NCI-H2029 (cell line): ENCODE measurements around the gene FFAR4.

Source experiments
- DNase-seq: peaks from one replicate; lab custom pipeline; 2025; lab: John Stamatoyannopoulos, UW

The FFAR4 gene

DNA sequence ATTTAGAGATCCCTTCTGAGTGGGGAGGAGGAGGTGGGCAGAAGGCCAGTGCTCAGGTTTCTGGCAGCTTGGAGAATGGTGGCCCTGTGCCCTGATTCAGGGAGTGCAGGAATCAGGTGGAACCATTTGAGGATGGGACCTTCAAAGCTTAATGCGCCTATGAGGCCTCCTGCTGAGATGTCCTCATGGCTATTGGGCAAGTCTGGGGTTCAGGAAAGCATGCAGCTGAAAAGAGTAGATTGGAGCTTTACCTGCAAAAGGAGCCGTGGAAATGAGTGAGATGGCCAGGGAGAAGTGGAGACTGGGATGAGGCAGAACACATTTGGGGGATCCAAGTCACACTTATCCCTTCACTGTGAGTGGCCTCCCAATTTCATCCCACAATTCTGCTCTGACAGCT, 6.1 kb downstream of the FFAR4 start:
- DNase-seq, result no peak

DNA sequence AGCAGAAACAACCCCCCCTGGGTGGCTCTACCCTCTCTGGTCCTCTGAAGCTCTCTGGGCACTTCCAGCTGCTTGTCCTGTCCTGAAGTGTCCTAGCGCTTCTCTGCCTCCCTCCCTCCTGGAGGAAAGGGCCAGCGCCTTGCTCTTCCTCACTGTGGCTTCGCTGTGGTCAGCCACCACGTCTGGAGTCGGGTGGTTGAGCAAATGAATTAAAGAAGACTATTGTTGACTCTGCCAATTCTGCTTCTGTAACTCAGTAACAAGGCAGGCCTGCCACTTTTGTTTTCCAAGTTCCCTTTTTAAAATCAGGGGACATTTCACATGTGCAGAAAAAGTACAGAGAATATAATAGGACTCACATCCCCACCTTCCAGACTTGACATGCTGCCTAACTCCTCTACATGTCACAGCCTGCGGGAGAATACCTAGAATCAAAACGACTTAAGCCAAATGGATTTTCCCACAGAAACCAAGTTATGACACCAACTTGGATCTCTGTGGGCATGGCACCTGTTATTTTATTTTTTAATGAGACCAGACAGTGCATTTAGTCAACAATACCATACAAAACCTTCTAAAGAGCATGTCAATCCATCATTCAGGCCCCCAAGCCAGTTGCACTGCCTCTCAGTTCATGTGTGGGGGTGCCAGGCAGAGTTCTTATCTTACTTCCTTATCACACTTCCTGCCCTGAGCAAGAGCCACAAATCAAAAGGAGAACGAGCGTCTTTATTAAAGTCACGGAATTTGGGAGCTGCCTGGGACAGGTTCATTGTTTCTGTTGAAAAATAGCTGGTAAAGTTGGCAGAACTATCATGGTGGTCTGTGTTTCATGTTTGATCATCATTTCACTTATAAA, 6.8 kb downstream of the FFAR4 start:
- no peak for DNase-seq

DNA sequence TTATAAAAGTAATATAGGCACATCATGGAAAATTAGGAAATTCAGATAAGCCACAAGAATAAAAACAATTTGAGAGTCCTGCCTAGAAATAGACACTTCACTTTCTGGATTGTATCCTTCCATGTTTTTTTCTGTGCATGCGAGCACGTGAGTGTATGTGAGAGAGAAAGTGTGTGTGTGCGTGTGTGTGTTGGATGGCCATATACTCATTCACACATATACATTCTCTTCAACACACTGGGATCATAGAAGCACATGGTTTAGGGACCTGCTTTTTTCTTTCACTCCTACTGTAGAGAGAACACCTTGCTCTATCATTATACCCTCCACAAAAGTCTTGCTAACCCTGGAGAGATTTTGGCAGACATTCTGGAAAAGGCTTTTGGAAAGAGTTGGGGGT, 7.5 kb downstream of the FFAR4 start:
- DNase-seq, result no peak

DNA sequence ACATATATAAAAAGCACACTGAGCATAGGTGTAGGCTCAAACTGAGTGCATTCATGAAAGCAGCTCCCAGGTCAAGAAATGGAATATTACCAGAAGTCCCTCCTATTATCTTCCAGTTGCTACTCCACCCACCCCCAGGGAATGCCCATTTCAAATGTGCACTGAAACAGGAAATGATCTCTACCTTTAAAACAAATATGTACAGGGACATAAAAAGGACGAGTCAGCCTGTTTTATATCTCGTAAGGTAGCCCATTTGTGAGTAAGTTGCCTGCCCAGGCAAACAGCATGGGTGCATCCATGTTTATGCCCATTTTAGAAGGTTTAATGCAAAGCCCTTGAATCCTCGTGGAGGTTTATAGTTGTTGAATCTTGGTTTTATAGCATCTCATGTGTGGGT, 10.4 kb downstream of the FFAR4 start:
- peak; percentile 27 for DNase-seq

DNA sequence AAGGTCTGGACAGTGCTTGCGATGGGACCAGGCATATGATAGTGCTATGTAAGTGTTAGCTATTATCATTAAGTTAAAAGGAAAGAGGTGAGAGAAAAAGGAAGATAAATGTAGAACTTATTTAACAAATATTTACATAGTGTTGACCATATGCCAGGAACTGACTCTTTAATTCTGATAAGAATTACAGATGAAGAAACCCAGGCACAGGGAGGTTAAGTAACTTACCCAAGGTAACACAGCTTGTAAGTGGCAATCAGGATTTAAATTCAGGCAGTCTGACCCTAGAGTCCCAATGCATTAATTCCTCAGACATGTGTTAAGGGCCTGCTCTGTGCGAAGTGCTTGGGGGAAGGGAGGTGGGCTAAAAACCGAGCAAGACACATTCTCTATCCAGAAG, 11.1 kb downstream of the FFAR4 start:
- DNase-seq, result no peak

DNA sequence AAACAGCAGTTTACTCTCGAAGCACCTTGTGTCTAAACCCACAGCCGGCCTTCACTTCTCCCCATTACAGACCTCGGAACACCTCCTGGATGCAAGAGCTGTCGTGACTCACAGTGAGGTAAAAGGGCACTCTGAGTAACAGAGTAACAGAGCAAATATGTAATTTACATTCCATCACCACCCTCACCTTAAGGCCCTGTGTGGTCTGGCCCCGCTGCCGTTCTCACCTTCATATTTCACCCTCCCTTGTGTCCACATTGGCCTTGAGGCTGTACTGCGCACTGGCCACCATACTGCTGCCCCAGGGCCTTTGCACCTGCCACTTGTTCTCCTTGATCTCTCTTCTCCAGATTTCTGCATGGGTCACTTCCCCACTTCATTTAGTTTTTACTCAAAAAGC, 12.6 kb downstream of the FFAR4 start:
- DNase-seq, result no peak

DNA sequence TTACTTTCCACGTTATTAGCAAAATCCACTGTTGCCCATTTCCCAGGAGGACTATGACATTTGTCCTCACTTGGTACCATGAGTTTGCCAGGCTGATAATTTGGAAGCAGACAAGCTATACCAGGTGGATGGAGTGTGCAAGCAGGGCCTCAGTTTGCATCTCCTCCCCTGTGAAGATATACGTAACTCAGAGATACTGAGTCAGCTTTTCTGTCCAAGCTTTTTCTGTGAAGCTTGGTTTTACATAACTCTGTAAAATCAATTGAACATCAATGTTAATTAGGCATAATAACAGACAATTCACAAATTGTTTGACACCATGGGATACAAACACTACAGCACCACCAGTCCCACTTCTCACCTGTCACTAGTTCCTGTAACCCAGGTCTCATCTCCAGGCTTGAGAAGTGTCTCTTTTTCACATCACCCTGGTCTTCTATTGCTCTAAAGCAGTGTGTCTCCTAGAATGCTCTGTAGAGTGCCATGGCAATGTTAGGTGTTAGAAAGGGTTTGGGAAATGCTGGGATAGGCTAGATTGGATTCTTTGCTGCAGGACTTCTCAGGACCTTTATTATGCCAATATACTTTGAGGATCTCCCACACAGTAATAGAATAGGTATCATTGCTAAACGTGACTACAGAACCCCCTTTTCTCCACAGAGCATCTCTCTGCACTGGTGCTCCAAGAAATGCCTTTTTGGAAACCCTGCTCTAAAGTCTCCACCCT, 13.7 kb downstream of the FFAR4 start:
- no peak for DNase-seq

DNA sequence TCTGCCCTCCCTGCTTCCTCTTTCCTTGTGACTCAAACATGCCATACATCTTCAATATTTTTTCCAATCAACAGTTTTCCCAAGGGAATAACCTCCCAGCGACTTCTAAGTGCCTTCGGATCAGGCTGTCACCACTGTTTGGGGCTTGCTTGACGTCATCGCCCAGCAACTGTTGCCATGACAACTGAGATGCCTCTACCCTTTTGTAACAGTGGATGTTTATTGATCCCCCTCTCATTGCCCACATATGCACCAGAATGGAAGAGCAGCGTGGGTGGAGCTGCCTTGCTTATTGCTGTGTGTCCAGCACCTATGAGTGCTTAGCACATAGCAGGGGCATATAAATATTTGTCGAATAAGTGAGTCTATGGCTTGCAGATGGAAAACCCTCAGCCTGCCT, 14.4 kb downstream of the FFAR4 start:
- DNase-seq, result no peak

DNA sequence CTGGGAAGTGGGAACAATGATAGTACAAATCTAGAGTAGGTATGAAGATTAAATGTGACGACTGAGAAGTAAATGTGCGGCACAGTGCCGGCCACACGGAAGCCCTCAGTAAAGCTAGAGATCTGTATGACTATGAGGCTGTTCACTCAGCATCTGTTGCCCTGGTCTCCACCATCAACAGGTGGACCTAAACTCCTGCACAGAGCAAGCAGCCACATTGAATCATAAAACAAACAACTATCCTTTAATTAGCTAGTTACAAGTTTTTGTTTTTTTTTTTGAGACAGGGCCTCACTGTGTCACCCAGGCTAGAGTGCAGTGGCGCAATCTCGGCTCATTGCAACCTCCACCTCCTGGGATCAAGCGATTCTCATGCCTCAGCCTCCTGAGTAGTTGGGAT, 18.0 kb downstream of the FFAR4 start:
- no peak for DNase-seq

DNA sequence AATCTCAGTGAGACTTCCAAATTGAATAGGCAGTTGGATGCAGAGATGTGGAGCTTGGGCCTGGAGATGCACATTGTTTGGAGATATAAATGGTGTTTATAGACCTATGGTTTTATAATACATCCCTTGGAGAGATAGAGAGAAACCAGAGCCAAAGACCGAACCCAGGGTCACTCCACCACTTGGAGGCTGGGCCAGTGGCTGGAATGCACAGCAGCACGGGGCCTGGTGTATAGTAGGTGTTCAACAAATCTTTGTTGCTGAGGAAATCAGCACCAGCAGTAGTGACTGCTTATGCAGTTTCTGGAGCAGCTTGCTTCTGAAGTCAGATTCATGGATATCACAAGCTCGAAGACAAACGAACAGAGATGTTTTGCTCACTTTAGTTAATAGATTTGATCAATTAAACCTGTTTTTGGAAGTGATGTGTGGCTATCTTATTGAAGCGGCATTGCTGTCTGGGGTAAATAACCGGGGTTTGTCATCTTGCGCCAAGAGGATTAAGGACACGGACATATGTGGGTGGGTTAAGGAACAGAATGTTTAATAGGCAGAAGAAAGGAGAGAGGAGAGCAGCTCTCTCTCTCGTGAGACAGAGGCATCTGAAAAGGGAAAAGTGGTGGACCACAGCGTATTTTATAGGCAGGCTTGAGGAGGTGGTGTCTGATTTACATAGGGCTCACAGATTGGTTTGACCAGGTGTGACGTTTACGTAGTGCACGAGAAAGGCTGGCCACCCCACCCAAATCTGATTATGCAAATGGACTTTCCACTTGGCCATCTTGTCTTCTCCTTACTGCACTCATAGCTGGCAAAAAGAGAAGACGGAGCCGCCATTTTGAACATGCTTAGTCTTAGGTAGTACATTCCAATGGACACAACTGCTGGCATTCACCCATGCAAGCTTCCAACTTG, 23.4 kb downstream of the FFAR4 start:
- no peak for DNase-seq

DNA sequence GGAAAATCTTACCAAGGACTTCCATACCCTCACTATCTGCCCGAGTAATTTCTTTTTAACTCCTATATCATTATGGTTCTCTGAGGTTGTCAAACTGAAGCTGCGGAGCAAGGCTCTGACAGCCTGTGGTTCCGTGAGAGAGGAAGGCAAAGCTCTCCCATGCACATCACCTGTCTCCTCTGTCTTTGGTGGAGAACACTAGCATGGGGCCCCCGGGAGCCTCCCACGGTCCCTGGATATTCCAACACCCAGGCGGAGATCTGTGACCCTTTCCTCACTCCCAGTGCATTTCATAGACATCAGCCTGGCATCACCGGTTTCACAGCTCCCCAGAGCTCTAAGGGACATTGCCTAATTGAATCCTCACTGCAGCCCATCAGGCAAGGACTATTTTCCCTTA, 24.2 kb downstream of the FFAR4 start:
- DNase-seq, result no peak

DNA sequence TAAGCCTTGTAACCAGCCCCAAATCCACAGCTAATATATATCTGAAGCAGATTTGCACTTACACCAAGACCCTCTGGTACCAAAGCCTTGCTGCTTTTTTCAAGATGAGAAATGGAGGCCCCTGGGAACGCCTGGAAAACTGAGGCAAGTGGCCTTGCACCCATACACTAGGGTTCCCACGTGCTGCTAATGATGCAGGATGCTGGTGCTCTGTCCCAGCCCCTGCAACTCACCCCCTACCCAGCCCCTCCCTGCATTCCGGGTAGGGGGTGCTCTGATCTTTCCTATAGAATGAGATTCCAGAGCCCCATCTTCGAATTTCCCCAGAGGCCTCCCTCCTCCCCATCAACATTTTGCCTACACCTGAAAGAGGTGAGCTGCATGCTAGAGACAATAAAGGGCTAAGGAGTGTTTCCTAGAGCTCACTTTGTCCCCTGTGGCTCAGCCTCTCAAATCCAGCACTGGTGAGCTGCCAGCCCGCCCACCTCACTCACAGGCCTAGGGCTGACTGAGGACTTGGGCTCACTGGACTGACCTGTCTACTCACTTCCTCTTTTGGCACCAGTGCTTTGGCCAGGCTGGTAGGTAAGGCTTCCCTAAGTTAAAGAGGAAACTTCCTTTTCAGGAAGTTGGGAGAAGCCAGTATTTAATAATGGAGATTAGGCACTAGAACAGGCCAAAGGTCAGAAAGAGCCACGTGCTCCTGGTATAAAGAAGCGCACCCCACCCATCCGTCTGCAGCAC, 24.8 kb downstream of the FFAR4 start:
- DNase-seq, result no peak

DNA sequence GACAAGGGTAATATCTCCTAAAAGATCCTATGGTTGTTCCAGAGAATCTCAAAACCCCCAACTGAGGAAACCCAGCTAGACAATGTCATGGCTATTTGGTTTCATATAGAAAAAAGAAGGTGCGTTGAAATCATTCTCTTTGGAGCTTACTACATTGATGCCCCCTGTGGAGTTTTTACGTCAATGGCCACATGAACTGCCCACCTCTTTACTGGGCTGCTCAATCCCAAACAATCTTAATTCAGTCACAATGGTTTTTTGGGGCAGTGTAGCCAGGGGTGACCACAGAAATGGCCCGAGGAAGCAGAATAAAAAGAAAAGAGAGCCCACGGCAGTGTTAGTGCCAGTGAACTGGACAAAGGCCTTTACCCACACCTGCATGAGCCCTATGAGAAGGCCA, 26.8 kb downstream of the FFAR4 start:
- DNase-seq, result no peak

DNA sequence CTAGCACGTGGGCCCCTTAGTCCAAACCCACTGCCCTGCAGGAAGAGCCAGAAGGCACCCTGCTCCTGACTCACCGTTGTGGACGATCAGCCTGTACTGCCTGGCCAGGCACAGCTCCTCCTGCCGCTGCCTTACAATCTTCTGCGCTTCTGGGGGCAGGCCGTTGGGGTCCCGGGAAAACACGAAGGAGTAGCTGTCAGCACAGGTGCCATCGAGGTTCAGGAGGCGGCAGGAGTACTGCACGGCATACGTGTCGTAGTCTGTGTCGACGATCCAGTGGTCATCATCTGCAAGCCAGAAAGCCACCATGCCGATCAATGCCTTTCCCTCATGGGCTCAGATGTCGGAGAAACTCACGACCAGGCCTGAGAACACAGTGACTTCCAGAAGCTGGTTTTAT, 27.3 kb downstream of the FFAR4 start:
- no peak for DNase-seq

DNA sequence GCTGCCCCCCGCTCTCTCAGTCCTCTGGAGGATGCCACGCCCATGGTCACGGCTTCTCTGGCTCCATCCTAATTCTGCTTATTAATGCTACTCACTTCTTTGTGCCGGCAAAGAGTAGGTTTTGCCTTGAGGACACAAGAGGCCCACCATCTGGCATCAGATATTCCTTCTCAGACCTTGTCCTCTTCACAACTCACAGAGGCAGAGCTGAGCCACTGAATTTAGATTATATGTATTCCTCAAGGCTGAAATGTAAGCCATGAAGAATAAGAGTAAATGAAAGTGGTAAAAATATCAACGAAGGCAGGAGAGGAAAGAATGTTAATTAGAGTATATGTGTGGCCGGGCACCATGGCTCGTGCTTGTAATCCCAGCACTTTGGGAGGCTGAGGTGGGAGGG, 28.1 kb downstream of the FFAR4 start:
- no peak for DNase-seq

DNA sequence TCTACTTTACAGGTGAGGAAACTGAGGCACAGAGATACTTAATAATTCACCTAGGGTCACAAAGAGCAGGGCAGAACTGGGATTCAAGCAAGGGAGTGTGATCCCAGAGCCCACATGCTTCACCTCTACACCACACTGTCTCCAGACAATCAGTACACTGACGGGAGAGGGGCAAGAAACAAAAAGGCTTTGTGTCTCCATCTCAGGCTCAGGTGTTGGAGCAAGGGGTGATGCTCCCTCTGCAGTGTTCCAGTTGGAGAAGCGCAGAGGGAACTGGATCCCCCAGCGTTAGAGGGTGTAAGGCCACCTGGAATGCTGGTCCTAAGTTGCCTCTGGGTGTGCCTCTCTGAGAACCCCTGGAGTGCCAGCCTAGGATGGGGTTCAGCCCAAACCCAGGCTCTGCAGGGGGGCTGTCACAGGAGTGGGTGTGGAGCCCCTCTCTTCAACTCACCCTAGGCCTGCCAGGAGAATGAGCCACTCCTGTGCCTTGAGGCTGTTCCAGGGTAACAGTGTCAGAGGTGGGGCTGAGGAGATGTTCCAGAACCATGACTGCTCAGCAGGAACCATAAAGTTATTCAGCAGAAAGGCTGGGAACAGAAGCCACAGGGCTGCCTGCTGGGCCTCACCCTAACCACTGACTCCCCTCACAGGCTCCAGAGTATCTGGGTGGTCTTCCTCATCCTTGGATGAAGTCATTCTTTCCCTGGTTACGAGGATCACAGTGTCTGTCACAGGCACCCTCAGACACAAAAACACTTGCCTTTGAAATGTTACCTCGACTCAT, 29.1 kb downstream of the FFAR4 start:
- DNase-seq, result no peak

DNA sequence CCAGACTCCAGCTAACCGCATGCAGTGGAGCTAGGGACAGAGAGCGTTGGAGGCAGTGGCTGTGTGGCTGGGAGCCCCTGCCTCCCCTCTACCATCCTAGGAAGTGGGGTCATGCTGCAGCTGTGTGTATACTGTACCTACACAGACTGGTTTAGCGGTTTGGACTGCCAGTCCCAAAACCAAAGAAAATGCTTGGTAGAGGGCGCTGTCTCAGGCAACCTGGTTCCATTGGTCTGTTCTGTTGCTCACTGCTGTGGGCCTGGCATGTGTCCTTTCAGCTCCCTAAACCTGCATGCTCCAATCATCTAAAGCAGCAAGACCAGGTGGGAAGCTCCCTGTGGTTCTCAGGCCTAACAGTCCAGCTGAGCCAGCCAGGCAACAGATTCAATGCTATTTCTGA, 30.1 kb downstream of the FFAR4 start:
- no peak for DNase-seq

DNA sequence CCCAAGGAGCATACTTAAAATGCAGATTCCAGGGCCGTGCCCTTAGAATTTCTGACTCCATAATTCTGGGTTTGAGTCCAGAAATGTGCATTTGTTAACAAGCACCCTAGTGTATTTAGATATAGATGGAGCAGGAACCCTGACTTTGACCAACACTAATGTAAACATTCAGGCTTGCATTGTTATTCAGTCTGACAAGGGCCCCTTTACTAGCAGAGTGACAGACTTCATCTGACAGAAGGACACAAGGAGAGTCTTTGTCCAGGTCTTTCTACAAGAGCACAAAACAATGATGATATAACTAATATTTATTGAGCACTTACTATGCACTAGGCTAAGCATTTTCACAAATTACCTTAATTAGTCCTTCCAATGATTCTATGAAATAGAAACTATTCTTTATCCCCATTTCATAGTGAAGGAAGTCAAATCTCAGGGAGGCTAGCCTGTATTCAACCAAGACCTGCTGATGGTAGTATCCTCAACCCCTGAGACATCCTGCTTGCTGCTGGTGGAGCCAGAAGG, 30.7 kb downstream of the FFAR4 start:
- no peak for DNase-seq

DNA sequence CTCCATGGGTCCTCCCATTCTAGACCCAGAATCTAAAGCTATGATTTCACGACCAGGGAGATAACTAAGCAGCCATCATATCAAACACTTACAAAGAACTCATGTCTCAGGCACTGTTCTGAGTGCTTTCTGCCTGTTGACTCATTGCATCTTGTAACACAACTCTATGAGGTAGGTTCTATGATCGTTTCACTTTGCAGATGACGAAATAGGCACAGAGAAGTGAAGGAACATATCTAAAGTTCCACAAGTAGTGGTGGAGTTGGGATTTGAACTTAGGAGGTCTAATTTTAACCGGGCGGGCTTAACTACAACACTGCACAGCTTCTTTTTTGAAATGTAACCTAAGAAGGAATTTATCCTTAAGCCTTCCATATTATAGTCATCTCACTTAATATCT, 31.7 kb downstream of the FFAR4 start:
- DNase-seq, result no peak

DNA sequence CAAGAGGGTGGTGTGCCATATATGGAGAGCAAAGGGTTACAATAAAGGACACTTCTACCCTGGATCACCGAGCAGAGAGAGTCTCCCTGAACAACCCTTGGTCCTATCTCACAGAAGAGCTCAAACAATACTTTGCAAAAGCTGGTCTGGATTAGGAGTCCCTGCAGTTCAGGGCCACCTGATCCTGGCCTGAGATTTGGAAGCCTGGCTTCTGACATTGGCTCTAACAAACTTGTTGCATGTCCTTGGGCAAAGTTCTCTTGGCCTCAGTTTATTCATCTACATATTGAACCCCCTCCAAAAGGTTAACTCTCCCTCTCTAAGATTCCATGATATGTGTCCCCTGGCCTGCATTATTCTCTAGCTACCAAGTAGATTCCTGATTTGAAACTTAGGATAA, 32.9 kb downstream of the FFAR4 start:
- DNase-seq, result no peak

DNA sequence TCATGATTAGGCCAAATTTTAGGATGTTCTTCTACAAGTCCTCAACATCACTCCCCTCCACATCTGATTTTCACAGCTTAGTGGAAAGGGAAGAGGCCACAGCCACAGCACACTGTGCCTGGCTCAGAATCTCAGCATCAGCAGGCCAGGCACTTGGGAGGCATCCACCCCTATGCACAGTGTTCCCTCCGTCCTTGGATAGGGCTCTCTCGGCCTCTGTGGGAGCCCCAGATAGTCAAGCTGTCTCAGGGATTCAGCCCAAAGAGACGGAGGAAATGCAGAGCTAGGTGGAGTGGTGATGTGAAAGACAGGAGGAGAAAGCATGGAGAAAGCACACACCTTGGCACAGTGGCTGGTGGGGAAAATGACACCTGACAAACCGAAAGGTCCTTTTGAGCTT, 33.3 kb downstream of the FFAR4 start:
- no peak for DNase-seq
